Astrocyte of the cerebellum (primary cell): Measurements from ENCODE around the gene RIT2.
A peak's percentile ranks its signal among the peaks of the same experiment; 100 is the strongest.

Source experiments
- DNase-seq: peaks from one replicate; pipeline ENCODE4 v3.0.0-alpha.2; 2011; ENCODE audit warnings: low read depth
- H3K4me3 ChIP-seq: 2 replicates; pipeline ENCODE4 v1.5.1; 2011; ENCODE audit warnings: mild to moderate bottlenecking, low read depth, low read length, moderate library complexity
- in situ Hi-C: cut with HindIII; loops from 2 replicates; pipeline ENCODE4 v1.10.0; 2017; ENCODE audit warnings: low sequenced_read_pairs
- TF ChIP-seq, protein P1 (sequence below): IDR thresholded peaks from 2 replicates; pipeline ENCODE4 v1.5.1; 2012; ENCODE audit warnings: low read length, low read depth, moderate library complexity, mild to moderate bottlenecking; ENCODE audit errors: missing control alignments

The RIT2 gene

DNA sequence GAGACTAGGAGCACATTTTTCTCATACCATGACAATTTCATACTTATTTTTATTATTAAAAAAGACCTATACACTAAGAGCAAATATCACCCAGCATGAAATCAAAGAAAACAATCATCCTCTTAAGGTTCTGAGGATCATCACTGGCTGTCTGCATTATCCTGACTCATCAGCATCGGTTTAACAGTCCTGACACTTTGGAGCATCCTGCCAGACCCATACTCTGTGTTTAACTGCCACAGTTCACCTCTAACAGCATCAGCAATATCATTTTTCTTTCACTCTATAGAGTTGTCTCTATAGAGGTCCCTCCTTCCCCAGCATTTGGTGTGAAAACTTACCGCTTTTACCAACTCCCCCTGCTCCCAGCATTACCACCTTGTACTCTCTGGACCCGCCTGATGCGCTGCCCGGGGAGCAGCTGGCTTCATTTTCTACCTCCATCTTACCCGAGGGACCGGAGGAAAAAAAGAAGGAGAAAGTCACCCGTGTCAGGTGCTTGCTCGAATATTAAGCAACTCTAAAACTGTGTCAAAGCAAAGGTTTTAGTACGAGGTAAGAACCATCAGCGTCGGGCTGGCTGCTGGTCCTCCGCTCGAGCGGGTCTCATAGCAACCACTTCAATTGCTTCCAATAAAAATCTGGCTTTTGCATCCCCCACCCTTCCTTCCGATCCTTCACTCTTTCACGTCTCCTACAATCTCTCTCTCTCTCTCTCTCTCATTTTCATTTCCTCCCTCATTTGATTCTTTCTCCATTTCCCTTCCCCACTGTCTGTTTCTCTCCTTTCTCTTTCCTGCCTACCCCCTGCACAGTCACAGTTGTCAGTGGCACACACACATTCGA is at the start of gene RIT2:
Gene RIT2, minus strand, starts transcription at position 610 of the 846 bp plus-strand sequence.
- DNase-seq, result no peak
- in situ Hi-C loops, result no loop called here
- peak within 1 kb of the TSS; percentile 7 for H3K4me3 ChIP-seq
- TF ChIP-seq, protein P1, sequence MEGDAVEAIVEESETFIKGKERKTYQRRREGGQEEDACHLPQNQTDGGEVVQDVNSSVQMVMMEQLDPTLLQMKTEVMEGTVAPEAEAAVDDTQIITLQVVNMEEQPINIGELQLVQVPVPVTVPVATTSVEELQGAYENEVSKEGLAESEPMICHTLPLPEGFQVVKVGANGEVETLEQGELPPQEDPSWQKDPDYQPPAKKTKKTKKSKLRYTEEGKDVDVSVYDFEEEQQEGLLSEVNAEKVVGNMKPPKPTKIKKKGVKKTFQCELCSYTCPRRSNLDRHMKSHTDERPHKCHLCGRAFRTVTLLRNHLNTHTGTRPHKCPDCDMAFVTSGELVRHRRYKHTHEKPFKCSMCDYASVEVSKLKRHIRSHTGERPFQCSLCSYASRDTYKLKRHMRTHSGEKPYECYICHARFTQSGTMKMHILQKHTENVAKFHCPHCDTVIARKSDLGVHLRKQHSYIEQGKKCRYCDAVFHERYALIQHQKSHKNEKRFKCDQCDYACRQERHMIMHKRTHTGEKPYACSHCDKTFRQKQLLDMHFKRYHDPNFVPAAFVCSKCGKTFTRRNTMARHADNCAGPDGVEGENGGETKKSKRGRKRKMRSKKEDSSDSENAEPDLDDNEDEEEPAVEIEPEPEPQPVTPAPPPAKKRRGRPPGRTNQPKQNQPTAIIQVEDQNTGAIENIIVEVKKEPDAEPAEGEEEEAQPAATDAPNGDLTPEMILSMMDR, result no peak

DNA sequence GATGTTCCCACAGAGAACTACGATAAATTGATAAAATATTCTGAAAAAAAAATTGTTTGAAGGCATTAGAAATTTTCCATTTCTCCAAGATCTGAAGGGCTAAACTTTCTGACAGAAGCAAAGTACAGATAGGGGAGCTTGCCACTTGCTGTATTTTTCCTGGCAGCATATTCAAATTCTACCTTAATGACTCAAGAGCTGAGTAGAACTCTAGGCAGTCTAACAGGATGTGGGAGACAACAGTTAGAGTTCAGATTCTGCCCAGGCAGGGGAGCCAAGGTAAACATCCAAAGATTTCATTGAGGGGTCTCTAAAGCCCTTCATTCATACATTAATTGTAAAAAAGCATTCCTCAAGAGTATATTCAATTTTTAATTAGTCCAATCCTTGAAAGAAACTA is 46.0 kb upstream of the RIT2 start:
- DNase-seq, result peak; percentile 55
- TF ChIP-seq, protein P1, result no peak
- H3K4me3 ChIP-seq, result no peak overlapping the region
- in situ Hi-C loops, result no loop called here

GRCh38 chr18:43160509-43160908 is 45.0 kb upstream of the RIT2 start:
- TF ChIP-seq, protein P1, result no peak
- DNase-seq, result peak; percentile 11
- in situ Hi-C loops, result no loop called here
- H3K4me3 ChIP-seq, result no peak overlapping the region

DNA sequence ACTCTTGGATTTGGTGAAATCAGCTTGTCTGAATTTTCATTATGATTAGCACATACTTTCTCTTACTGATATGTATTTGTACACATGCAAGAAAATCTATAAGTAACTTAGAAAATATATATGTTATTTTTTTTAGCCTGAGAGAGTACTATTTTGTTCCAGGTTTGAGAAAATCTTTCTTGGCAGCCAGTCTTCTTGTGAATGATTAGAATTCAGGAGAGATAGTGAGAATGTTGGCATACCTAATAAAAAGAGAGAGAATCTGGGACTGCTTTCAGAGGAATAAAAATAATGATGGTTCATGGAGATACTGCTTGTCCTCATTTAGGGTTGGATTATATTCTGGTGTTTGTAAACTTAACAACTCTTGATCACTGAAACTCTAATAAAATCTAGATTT is 44.4 kb upstream of the RIT2 start:
- H3K4me3 ChIP-seq, result no peak overlapping the region
- in situ Hi-C loops, result no loop called here
- TF ChIP-seq, protein P1, result no peak
- no peak for DNase-seq

- TF ChIP-seq, protein P1, result no peak
- in situ Hi-C loops, result no loop called here
- no peak overlapping the region for H3K4me3 ChIP-seq
- DNase-seq, result peak; percentile 61
Observed at GRCh38 chr18:43159086-43159770, 43.7 kb upstream of the RIT2 start.

- TF ChIP-seq, protein P1, result no peak
Observed at GRCh38 chr18:43158381-43158780, 42.9 kb upstream of the RIT2 start.

More at GRCh38 chr18:43158381-43158780, 42.9 kb upstream of the RIT2 start:
- in situ Hi-C loops, result no loop called here
- no peak overlapping the region for H3K4me3 ChIP-seq
- DNase-seq, result no peak
